AG09309 (cell line): Measurements from ENCODE around the gene CDK9.

Experiments used
- DNase-seq: peaks from one replicate; pipeline ENCODE4 v3.0.0-alpha.2; 2010; ENCODE audit warnings: low read depth
- H3K4me3 ChIP-seq: 2 replicates; pipeline ENCODE4 v1.5.1; 2011; ENCODE audit warnings: mild to moderate bottlenecking, low read depth, low read length, moderate library complexity; ENCODE audit not compliant: control insufficient read depth
- CTCF ChIP-seq: IDR thresholded peaks from 2 replicates; pipeline ENCODE4 v1.5.1; 2011; ENCODE audit warnings: mild to moderate bottlenecking, low read depth, low read length, inconsistent platforms; ENCODE audit not compliant: insufficient read depth, control insufficient read depth; ENCODE audit errors: missing control alignments

The CDK9 gene

GRCh38 chr9:127838375-127839078 is 52.7 kb downstream of the CDK9 start:
- peak; percentile 82 for DNase-seq
- peak overlapping the region; percentile 19; the same call in 1 of the 2 replicates for H3K4me3 ChIP-seq
- no peak for TF ChIP-seq CTCF
